SKM-1 treated with dmso at 0.1 percent for 144 hours (cell line): Measurements from ENCODE around the gene PDIA2.
"Not testable (repeated sequence)": the region's sequence is repeated elsewhere in the genome, so short reads cannot be mapped to it uniquely, and the experiment has no call there.

Experiments used
- DNase-seq: peaks from one replicate; lab custom pipeline; 2025; ENCODE audit not compliant: unreplicated experiment; lab: John Stamatoyannopoulos, UW

The PDIA2 gene

GRCh38 chr16:283033-283805, at the start of gene PDIA2:
PDIA2 (plus strand) TSS chr16:283164; CDS start chr16:283170, 6 bp downstream.
- DNase-seq: no peak

- DNase-seq: peak; percentile 88
Measured at GRCh38 chr16:234468-235305, 48.3 kb upstream of the PDIA2 start, which contains the start of gene FAM234A. FAM234A (plus strand) TSS chr16:234821; CDS start chr16:254414, 19,593 bp downstream.

DNA sequence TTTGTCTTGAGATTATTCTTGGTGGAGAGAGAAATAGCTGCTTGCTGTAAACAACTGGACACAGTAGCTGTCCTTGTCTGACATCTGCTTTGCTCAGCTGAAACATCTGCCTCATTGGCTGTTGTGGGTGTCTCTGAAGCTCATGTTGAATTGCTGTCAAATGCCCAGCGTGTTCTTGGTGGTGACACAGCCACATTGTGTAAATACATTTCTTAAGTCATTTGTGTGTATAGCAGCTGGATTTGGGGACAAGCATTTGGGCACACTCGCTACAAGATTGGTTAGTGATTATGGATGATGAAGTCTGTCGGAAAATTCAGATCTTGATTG, 43.1 kb upstream of the PDIA2 start:
- no peak for DNase-seq

- no peak for DNase-seq
Measured at GRCh38 chr16:240559-240958, 42.4 kb upstream of the PDIA2 start.

GRCh38 chr16:242281-242680, 40.7 kb upstream of the PDIA2 start:
- DNase-seq: no peak

DNA sequence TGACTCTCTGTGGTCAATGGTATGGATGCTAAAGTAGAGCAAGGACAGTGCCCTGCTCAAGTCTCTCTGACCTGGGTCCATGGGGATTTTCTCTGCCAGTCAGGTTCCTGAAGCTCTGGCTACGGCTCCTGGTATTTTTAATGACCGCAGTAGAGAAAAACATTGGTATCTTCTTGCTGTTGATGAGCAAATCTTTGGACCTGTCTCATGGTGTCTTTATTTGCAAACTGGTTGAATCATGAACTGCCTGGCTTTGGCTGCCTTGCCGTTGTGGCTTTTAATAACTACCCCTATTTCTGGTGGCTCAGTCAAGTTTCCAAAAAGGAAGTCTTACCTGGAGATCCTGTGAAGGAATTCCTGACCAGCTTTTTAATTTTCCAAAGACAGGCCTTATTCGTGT, 39.6 kb upstream of the PDIA2 start:
- no peak for DNase-seq

GRCh38 chr16:245105-245504, 37.9 kb upstream of the PDIA2 start:
- DNase-seq: no peak

- no peak for DNase-seq
Measured at GRCh38 chr16:247027-247426, 35.9 kb upstream of the PDIA2 start.

GRCh38 chr16:249431-249830, 33.5 kb upstream of the PDIA2 start:
- DNase-seq: no peak

GRCh38 chr16:252366-253337, 30.3 kb upstream of the PDIA2 start:
- DNase-seq: no peak

- no peak for DNase-seq
Measured at GRCh38 chr16:253833-254232, 29.1 kb upstream of the PDIA2 start.

GRCh38 chr16:254461-254860, 28.5 kb upstream of the PDIA2 start:
- no peak for DNase-seq

- no peak for DNase-seq
Measured at GRCh38 chr16:255183-255582, 27.8 kb upstream of the PDIA2 start.

DNA sequence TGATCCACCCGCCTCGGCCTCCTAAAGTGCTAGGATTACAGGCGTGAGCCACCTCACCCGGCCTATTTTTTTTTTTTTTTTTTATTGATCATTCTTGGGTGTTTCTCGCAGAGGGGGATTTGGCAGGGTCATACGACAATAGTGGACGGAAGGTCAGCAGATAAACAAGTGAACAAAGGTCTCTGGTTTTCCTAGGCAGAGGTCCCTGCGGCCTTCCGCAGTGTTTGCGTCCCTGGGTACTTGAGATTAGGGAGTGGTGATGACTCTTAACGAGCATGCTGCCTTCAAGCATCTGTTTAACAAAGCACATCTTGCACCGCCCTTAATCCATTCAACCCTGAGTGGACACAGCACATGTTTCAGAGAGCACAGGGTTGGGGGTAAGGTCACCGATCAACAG, 24.9 kb upstream of the PDIA2 start:
- not testable (repeated sequence) for DNase-seq

- DNase-seq: no peak
Measured at GRCh38 chr16:259226-259625, 23.7 kb upstream of the PDIA2 start.

- DNase-seq: no peak
Measured at GRCh38 chr16:259814-260253, 23.1 kb upstream of the PDIA2 start.

- DNase-seq: no peak
Measured at GRCh38 chr16:260326-260725, 22.6 kb upstream of the PDIA2 start.

- DNase-seq: no peak
Measured at GRCh38 chr16:261031-261691, 21.8 kb upstream of the PDIA2 start.

- no peak for DNase-seq
Measured at GRCh38 chr16:262121-262745, 20.7 kb upstream of the PDIA2 start.

- no peak for DNase-seq
Measured at GRCh38 chr16:263182-263774, 19.7 kb upstream of the PDIA2 start.
